GM13977 (cell line): ENCODE results near the gene KIF22.

Source experiments
- DNase-seq: peaks from one replicate; pipeline ENCODE4 v3.0.0; 2012; ENCODE audit warnings: low spot score
- in situ Hi-C: fragments of 300-500 bp; cut with MboI; formaldehyde crosslinking; loops from one replicate; pipeline ENCODE4 v1.12.0; 2022; ENCODE audit warnings: low sequenced_read_pairs, low pct_unique_long_range_greater_than_20kb, mixed read lengths, inconsistent platforms; ENCODE audit not compliant: unreplicated experiment
- TF ChIP-seq, protein P1 (sequence below): IDR thresholded peaks from 2 replicates; pipeline ENCODE4 v1.5.1; 2012; ENCODE audit warnings: mild to moderate bottlenecking, control low read depth; ENCODE audit not compliant: insufficient read depth; ENCODE audit errors: extremely low read depth, missing control alignments

KIF22 gene

DNA sequence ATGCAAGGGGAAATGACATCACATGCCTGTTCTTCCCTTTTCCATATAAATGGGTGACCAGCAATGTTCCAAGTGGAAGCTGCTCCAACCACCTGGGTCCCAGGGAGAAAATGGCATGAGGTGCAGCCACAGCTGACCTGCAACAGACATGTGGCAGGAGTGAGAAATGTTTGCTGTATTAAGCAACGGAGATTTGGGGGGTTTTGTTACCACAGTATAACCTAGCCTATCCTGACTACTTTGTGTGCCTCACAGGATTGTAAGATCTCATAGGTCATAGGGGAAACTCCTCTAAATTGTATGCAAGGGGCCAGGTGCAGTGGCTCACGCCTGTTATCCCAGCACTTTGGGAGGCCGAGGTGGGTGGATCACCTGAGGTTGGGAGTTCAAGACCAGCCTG lies 60.4 kb downstream of the KIF22 start:
- TF ChIP-seq, protein P1, sequence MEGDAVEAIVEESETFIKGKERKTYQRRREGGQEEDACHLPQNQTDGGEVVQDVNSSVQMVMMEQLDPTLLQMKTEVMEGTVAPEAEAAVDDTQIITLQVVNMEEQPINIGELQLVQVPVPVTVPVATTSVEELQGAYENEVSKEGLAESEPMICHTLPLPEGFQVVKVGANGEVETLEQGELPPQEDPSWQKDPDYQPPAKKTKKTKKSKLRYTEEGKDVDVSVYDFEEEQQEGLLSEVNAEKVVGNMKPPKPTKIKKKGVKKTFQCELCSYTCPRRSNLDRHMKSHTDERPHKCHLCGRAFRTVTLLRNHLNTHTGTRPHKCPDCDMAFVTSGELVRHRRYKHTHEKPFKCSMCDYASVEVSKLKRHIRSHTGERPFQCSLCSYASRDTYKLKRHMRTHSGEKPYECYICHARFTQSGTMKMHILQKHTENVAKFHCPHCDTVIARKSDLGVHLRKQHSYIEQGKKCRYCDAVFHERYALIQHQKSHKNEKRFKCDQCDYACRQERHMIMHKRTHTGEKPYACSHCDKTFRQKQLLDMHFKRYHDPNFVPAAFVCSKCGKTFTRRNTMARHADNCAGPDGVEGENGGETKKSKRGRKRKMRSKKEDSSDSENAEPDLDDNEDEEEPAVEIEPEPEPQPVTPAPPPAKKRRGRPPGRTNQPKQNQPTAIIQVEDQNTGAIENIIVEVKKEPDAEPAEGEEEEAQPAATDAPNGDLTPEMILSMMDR = no peak
- DNase-seq = no peak
- in situ Hi-C loops = no loop called here

GRCh38 chr16:29852654-29853053 lies 62.1 kb downstream of the KIF22 start:
- TF ChIP-seq, protein P1 = no peak
- in situ Hi-C loops = no loop called here
- no peak for DNase-seq

- DNase-seq = no peak
- TF ChIP-seq, protein P1 = no peak
- in situ Hi-C loops = no loop called here
These were observed 64.1 kb downstream of the KIF22 start for GRCh38 chr16:29854520-29855100.
